ENCODE data around the gene DDX1.

Gene DDX1

DNA sequence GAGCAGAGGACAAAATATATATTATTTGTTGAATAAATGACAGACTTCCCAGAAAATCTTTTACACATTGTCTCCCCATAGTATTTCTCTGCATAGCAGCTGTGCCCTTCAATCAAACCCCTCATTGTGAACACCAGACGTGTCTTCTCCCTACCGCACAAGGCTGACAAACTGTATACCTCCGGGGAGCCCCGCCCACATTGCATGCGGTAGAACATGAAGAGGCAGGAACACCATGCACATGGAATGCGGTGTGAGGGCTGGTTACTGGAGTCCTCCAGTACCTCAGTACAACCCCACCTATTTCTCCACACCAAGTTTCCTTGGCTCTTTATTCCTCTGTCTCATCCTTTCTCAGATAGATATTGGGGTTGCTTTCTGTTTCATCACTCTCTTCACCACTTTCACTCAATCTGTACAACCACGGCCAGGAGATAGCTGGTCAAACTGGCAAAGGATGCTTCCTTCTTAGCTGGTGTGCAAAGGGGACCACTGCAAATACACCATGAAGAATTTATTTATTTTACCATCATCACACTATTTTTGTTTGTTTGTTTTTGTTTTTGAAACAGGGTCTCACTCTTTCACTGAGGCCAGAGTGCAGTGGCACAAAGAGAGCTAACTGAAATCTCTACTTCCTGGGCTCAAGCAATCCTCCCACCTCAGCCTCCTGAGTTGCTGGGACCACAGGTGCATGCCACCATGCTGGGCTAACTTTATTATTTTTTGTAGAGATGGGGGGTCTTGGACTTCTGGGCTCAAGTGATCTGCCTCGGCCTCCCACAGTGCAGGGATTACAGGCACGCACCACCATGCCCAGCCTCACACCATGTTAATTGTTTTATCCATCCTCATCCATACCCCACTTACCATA is 28.2 kb upstream of the DDX1 start:
- no peaks in the 10 kb centered on the region for H3K4me1 ChIP-seq (ENCODE audit: control insufficient read depth, insufficient read depth, low read length)
- POLR2A ChIA-PET, result no interaction called here
- peak; percentile 45; the same call in 1 of the 2 replicates for TF ChIP-seq PRDM1 (tag by site-specific recombination; IDR thresholded peaks at IDR 0.05)
- TF ChIP-seq, protein P1, sequence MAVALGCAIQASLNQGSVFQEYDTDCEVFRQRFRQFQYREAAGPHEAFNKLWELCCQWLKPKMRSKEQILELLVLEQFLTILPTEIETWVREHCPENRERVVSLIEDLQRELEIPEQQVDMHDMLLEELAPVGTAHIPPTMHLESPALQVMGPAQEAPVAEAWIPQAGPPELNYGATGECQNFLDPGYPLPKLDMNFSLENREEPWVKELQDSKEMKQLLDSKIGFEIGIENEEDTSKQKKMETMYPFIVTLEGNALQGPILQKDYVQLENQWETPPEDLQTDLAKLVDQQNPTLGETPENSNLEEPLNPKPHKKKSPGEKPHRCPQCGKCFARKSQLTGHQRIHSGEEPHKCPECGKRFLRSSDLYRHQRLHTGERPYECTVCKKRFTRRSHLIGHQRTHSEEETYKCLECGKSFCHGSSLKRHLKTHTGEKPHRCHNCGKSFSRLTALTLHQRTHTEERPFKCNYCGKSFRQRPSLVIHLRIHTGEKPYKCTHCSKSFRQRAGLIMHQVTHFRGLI (tag by site-specific recombination; IDR thresholded peaks at IDR 0.05), result no peak
- H3K27ac ChIP-seq (ENCODE audit: extremely low read depth, low read depth, low read length), result no peak overlapping the region
- CTCF ChIA-PET, result interaction anchor here (3.2 kb wide), 1 partner anchor 13 kb away, joined by 18 read pairs; no protein-coding TSS in a partner anchor
- H3K9me3 ChIP-seq (ENCODE audit: control insufficient read depth, insufficient read depth, low read depth, low read length), result no peaks in the 10 kb centered on the region
- H3K36me3 ChIP-seq (ENCODE audit: control insufficient read depth in 2 of 2, insufficient read depth in 1 of 2, low read length in 2 of 2), result no peaks in the 10 kb centered on the region
- no peak overlapping the region for H3K4me3 ChIP-seq (ENCODE audit: low read depth, low read length)

DNA sequence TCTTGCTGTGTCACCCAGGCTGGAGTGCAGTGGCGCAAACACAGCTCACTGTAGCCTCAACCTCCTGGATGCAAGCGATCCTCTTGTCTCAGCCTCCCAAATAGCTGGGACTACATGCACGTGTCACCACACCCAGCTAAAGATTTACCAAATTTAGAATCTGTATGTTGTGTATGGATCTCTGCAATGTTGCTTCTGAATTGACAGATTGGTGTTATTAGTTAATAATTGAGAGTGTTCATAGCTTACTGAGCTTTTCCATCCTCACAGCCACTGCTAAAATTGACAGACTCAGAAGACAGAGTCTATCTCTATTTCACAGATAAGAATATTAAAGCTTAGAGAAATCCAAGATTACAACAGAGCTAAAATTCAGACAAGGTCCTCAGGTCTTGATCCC is 26.3 kb upstream of the DDX1 start:
- CTCF ChIA-PET, result interaction anchor here (0.6 kb wide), 1 partner anchor 94 kb away, joined by 3 read pairs; no protein-coding TSS in a partner anchor

More for the DNA sequence above, 26.3 kb upstream of the DDX1 start:
- Histone ChIP-seq H3K9me3 (ENCODE audit: control insufficient read depth, insufficient read depth, low read depth, low read length) (no peaks in the 10 kb centered on the region), H3K4me1 (ENCODE audit: control insufficient read depth, insufficient read depth, low read length) (no peaks in the 10 kb centered on the region), H3K36me3 (ENCODE audit: control insufficient read depth in 2 of 2, insufficient read depth in 1 of 2, low read length in 2 of 2) (no peaks in the 10 kb centered on the region), H3K27ac (ENCODE audit: extremely low read depth, low read depth, low read length) (no peak overlapping the region), H3K4me3 (ENCODE audit: low read depth, low read length) (no peak overlapping the region)
- TF ChIP-seq, protein P2, sequence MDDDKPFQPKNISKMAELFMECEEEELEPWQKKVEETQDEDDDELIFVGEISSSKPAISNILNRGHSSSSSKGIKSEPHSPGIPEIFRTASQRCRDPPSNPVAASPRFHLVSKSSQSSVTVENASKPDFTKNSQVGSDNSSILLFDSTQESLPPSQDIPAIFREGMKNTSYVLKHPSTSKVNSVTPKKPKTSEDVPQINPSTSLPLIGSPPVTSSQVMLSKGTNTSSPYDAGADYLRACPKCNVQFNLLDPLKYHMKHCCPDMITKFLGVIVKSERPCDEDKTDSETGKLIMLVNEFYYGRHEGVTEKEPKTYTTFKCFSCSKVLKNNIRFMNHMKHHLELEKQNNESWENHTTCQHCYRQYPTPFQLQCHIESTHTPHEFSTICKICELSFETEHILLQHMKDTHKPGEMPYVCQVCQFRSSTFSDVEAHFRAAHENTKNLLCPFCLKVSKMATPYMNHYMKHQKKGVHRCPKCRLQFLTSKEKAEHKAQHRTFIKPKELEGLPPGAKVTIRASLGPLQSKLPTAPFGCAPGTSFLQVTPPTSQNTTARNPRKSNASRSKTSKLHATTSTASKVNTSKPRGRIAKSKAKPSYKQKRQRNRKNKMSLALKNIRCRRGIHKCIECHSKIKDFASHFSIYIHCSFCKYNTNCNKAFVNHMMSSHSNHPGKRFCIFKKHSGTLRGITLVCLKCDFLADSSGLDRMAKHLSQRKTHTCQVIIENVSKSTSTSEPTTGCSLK (tag by site-specific recombination; IDR thresholded peaks at IDR 0.05), result no peak
- TF ChIP-seq, protein P3, sequence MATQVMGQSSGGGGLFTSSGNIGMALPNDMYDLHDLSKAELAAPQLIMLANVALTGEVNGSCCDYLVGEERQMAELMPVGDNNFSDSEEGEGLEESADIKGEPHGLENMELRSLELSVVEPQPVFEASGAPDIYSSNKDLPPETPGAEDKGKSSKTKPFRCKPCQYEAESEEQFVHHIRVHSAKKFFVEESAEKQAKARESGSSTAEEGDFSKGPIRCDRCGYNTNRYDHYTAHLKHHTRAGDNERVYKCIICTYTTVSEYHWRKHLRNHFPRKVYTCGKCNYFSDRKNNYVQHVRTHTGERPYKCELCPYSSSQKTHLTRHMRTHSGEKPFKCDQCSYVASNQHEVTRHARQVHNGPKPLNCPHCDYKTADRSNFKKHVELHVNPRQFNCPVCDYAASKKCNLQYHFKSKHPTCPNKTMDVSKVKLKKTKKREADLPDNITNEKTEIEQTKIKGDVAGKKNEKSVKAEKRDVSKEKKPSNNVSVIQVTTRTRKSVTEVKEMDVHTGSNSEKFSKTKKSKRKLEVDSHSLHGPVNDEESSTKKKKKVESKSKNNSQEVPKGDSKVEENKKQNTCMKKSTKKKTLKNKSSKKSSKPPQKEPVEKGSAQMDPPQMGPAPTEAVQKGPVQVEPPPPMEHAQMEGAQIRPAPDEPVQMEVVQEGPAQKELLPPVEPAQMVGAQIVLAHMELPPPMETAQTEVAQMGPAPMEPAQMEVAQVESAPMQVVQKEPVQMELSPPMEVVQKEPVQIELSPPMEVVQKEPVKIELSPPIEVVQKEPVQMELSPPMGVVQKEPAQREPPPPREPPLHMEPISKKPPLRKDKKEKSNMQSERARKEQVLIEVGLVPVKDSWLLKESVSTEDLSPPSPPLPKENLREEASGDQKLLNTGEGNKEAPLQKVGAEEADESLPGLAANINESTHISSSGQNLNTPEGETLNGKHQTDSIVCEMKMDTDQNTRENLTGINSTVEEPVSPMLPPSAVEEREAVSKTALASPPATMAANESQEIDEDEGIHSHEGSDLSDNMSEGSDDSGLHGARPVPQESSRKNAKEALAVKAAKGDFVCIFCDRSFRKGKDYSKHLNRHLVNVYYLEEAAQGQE (tag by site-specific recombination; IDR thresholded peaks at IDR 0.05), result no peak
- TF ChIP-seq ZNF621 (tag by site-specific recombination; IDR thresholded peaks at IDR 0.05) (no peak), ZNF600 (tag by site-specific recombination; IDR thresholded peaks at IDR 0.05) (no peak), ZSCAN30 (tag by site-specific recombination; IDR thresholded peaks at IDR 0.05) (no peak), ZNF677 (tag by site-specific recombination; IDR thresholded peaks at IDR 0.05) (no peak), REPIN1 (tag by site-specific recombination; IDR thresholded peaks at IDR 0.05; ENCODE audit: low read depth) (no peak), ZNF843 (tag by site-specific recombination; IDR thresholded peaks at IDR 0.05) (no peak), ZSCAN16 (tag by site-specific recombination; IDR thresholded peaks at IDR 0.05) (no peak), ZNF629 (tag by site-specific recombination; IDR thresholded peaks at IDR 0.05) (no peak), ZNF223 (tag by site-specific recombination; IDR thresholded peaks at IDR 0.05) (no peak), ZSCAN23 (tag by site-specific recombination; IDR thresholded peaks at IDR 0.05) (no peak), ZNF623 (tag by site-specific recombination; IDR thresholded peaks at IDR 0.05) (no peak), ZNF610 (tag by site-specific recombination; IDR thresholded peaks at IDR 0.05; ENCODE audit: borderline replicate concordance) (no peak), SALL2 (tag by site-specific recombination; IDR thresholded peaks at IDR 0.05; ENCODE audit: borderline replicate concordance) (no peak), ZNF112 (tag by site-specific recombination; IDR thresholded peaks at IDR 0.05) (no peak), ZNF571 (tag by site-specific recombination; IDR thresholded peaks at IDR 0.05) (no peak)
- TF ChIP-seq, protein P4, sequence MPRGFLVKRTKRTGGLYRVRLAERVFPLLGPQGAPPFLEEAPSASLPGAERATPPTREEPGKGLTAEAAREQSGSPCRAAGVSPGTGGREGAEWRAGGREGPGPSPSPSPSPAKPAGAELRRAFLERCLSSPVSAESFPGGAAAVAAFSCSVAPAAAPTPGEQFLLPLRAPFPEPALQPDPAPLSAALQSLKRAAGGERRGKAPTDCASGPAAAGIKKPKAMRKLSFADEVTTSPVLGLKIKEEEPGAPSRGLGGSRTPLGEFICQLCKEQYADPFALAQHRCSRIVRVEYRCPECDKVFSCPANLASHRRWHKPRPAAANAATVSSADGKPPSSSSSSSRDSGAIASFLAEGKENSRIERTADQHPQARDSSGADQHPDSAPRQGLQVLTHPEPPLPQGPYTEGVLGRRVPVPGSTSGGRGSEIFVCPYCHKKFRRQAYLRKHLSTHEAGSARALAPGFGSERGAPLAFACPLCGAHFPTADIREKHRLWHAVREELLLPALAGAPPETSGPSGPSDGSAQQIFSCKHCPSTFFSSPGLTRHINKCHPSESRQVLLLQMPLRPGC (tag by site-specific recombination; IDR thresholded peaks at IDR 0.05), result no peak
- TF ChIP-seq, protein P5, sequence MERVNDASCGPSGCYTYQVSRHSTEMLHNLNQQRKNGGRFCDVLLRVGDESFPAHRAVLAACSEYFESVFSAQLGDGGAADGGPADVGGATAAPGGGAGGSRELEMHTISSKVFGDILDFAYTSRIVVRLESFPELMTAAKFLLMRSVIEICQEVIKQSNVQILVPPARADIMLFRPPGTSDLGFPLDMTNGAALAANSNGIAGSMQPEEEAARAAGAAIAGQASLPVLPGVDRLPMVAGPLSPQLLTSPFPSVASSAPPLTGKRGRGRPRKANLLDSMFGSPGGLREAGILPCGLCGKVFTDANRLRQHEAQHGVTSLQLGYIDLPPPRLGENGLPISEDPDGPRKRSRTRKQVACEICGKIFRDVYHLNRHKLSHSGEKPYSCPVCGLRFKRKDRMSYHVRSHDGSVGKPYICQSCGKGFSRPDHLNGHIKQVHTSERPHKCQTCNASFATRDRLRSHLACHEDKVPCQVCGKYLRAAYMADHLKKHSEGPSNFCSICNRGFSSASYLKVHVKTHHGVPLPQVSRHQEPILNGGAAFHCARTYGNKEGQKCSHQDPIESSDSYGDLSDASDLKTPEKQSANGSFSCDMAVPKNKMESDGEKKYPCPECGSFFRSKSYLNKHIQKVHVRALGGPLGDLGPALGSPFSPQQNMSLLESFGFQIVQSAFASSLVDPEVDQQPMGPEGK (tag by site-specific recombination; IDR thresholded peaks at IDR 0.05), result no peak
- POLR2A ChIA-PET, result no interaction called here
